ENCODE results near the gene RELL1.

RELL1 gene

GRCh38 chr4:37609626-37610025, 76.5 kb downstream of the RELL1 start:
- TF ChIP-seq SPI1 (IDR thresholded peaks at IDR 0.05; ENCODE audit: low read depth, low read length): no peak
- TF ChIP-seq POU2F2 (IDR thresholded peaks at IDR 0.05; ENCODE audit: low read depth, low read length): no peak
- no peak for FAIRE-seq

GRCh38 chr4:37607018-37607417, 79.2 kb downstream of the RELL1 start:
- TF ChIP-seq TAF1 (IDR thresholded peaks at IDR 0.05; ENCODE audit: low read depth, low read length) (no peak), PAX5 (IDR thresholded peaks at IDR 0.05; ENCODE audit: insufficient read depth, low read length, severe bottlenecking) (no peak), POU2F2 (IDR thresholded peaks at IDR 0.05; ENCODE audit: low read depth, low read length) (no peak), POLR2A (IDR thresholded peaks at IDR 0.05; ENCODE audit: low read depth, low read length) (no peak), SPI1 (IDR thresholded peaks at IDR 0.05; ENCODE audit: low read depth, low read length) (no peak), POLR2AphosphoS5 (IDR thresholded peaks at IDR 0.05; ENCODE audit: low read depth, low read length) (no peak)
- DNase-seq (ENCODE audit: insufficient read length, low spot score) (no peak), FAIRE-seq (no peak)

More at GRCh38 chr4:37609626-37610025, 76.5 kb downstream of the RELL1 start:
- DNase-seq (ENCODE audit: insufficient read length, low spot score): no peak

GRCh38 chr4:37605843-37606565, 80.2 kb downstream of the RELL1 start:
- TF ChIP-seq PAX5 (IDR thresholded peaks at IDR 0.05; ENCODE audit: insufficient read depth, low read length, severe bottlenecking) (no peak), POU2F2 (IDR thresholded peaks at IDR 0.05; ENCODE audit: low read depth, low read length) (no peak), POLR2A (IDR thresholded peaks at IDR 0.05; ENCODE audit: low read depth, low read length) (no peak), POLR2AphosphoS5 (IDR thresholded peaks at IDR 0.05; ENCODE audit: low read depth, low read length) (no peak), TAF1 (IDR thresholded peaks at IDR 0.05; ENCODE audit: low read depth, low read length) (no peak), SPI1 (IDR thresholded peaks at IDR 0.05; ENCODE audit: low read depth, low read length) (no peak)
- no peak for DNase-seq (ENCODE audit: insufficient read length, low spot score)
- no peak for FAIRE-seq

- TF ChIP-seq PAX5 (IDR thresholded peaks at IDR 0.05; ENCODE audit: insufficient read depth, low read length, severe bottlenecking) (no peak), SPI1 (IDR thresholded peaks at IDR 0.05; ENCODE audit: low read depth, low read length) (no peak), POLR2A (IDR thresholded peaks at IDR 0.05; ENCODE audit: low read depth, low read length) (no peak), POLR2AphosphoS5 (IDR thresholded peaks at IDR 0.05; ENCODE audit: low read depth, low read length) (no peak), POU2F2 (IDR thresholded peaks at IDR 0.05; ENCODE audit: low read depth, low read length) (no peak)
- FAIRE-seq (peak; percentile 56), DNase-seq (ENCODE audit: insufficient read length, low spot score) (no peak)
Observed at GRCh38 chr4:37604461-37604860, 81.7 kb downstream of the RELL1 start.

GRCh38 chr4:37603711-37604110, 82.5 kb downstream of the RELL1 start:
- no peak for FAIRE-seq
- TF ChIP-seq POU2F2 (IDR thresholded peaks at IDR 0.05; ENCODE audit: low read depth, low read length) (no peak), POLR2AphosphoS5 (IDR thresholded peaks at IDR 0.05; ENCODE audit: low read depth, low read length) (no peak), TAF1 (IDR thresholded peaks at IDR 0.05; ENCODE audit: low read depth, low read length) (no peak), SPI1 (IDR thresholded peaks at IDR 0.05; ENCODE audit: low read depth, low read length) (no peak), PAX5 (IDR thresholded peaks at IDR 0.05; ENCODE audit: insufficient read depth, low read length, severe bottlenecking) (no peak), POLR2A (IDR thresholded peaks at IDR 0.05; ENCODE audit: low read depth, low read length) (no peak)
- DNase-seq (ENCODE audit: insufficient read length, low spot score): no peak

- FAIRE-seq: peak; percentile 90
Observed at GRCh38 chr4:37603070-37603468, 83.1 kb downstream of the RELL1 start.

GRCh38 chr4:37602454-37603069, 83.6 kb downstream of the RELL1 start:
- FAIRE-seq: no peak

More at GRCh38 chr4:37603070-37603468, 83.1 kb downstream of the RELL1 start:
- peak; percentile 62 for DNase-seq (ENCODE audit: insufficient read length, low spot score)
- TF ChIP-seq POLR2A (IDR thresholded peaks at IDR 0.05; ENCODE audit: low read depth, low read length) (no peak), POLR2AphosphoS5 (IDR thresholded peaks at IDR 0.05; ENCODE audit: low read depth, low read length) (no peak), TAF1 (IDR thresholded peaks at IDR 0.05; ENCODE audit: low read depth, low read length) (no peak), SPI1 (IDR thresholded peaks at IDR 0.05; ENCODE audit: low read depth, low read length) (no peak), PAX5 (IDR thresholded peaks at IDR 0.05; ENCODE audit: insufficient read depth, low read length, severe bottlenecking) (no peak)

GRCh38 chr4:37601531-37601930, 84.6 kb downstream of the RELL1 start:
- no peak for TF ChIP-seq POU2F2 (IDR thresholded peaks at IDR 0.05; ENCODE audit: low read depth, low read length)
- TF ChIP-seq TAF1 (IDR thresholded peaks at IDR 0.05; ENCODE audit: low read depth, low read length): no peak
- TF ChIP-seq PAX5 (IDR thresholded peaks at IDR 0.05; ENCODE audit: insufficient read depth, low read length, severe bottlenecking): no peak
- no peak for TF ChIP-seq POLR2AphosphoS5 (IDR thresholded peaks at IDR 0.05; ENCODE audit: low read depth, low read length)
- no peak for TF ChIP-seq POLR2A (IDR thresholded peaks at IDR 0.05; ENCODE audit: low read depth, low read length)
- no peak for TF ChIP-seq SPI1 (IDR thresholded peaks at IDR 0.05; ENCODE audit: low read depth, low read length)
- FAIRE-seq: no peak
- no peak for DNase-seq (ENCODE audit: insufficient read length, low spot score)

More at GRCh38 chr4:37602454-37603069, 83.6 kb downstream of the RELL1 start:
- DNase-seq (ENCODE audit: insufficient read length, low spot score): no peak
- no peak for TF ChIP-seq POU2F2 (IDR thresholded peaks at IDR 0.05; ENCODE audit: low read depth, low read length)
- no peak for TF ChIP-seq POLR2A (IDR thresholded peaks at IDR 0.05; ENCODE audit: low read depth, low read length)
- no peak for TF ChIP-seq SPI1 (IDR thresholded peaks at IDR 0.05; ENCODE audit: low read depth, low read length)
- TF ChIP-seq POLR2AphosphoS5 (IDR thresholded peaks at IDR 0.05; ENCODE audit: low read depth, low read length): no peak
- no peak for TF ChIP-seq PAX5 (IDR thresholded peaks at IDR 0.05; ENCODE audit: insufficient read depth, low read length, severe bottlenecking)
- no peak for TF ChIP-seq TAF1 (IDR thresholded peaks at IDR 0.05; ENCODE audit: low read depth, low read length)

- FAIRE-seq (no peak), DNase-seq (ENCODE audit: insufficient read length, low spot score) (no peak)
- no peak for TF ChIP-seq POLR2AphosphoS5 (IDR thresholded peaks at IDR 0.05; ENCODE audit: low read depth, low read length)
- TF ChIP-seq POLR2A (IDR thresholded peaks at IDR 0.05; ENCODE audit: low read depth, low read length): no peak
- no peak for TF ChIP-seq TAF1 (IDR thresholded peaks at IDR 0.05; ENCODE audit: low read depth, low read length)
- no peak for TF ChIP-seq PAX5 (IDR thresholded peaks at IDR 0.05; ENCODE audit: insufficient read depth, low read length, severe bottlenecking)
- no peak for TF ChIP-seq SPI1 (IDR thresholded peaks at IDR 0.05; ENCODE audit: low read depth, low read length)
Observed at GRCh38 chr4:37599092-37599790, 86.9 kb downstream of the RELL1 start.
